ENCODE results near the gene PADI4. TPM values are rescaled to one million over a fixed set of nuclear protein-coding genes. Genes with fewer than 3 reads are reported as not detected.

Gene PADI4
- total and polyA plus RNA-seq, 2 donors (not counting 3 experiments of a cell fraction or from before 2014, with no cell fraction given), result not detected

DNA sequence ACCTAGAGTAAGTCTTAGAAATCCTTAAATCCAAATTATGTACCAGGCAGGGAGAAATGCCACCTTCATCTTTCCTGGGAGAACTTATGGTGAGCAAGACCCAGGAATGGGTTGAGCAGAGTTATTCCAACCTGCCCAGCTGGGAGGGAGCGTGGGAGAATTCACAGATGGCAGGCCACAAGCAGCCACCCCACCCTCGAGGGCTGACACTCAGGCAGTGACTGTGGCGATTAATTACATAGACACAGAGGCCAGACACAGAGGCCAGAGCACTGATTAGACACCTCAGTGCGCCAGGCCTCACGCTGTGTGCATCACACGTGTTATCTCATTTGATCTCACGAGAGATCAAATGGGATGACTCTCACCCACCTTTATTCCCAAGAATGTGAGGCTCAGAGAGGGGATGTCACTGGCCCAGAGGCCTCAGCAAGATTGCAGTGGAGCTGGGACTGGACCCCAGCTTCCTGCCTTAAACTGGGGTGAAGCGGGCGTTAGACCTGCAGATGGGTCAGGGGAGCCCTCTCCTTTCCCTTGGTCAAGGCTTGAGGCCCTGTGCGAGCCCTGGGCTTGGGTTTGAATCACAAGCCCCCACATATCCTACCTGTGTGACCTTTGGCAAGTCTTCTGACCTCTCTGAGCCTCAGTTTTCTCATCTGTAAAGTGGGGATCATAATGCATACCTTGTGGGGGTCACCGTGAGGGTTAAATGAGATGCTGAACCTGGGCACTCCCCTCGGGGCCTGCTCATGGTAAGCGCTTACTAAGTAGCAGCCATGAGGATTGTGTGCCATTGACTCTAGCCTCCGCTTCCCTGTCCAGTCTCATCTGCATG, 28.8 kb upstream of the PADI4 start:
- dilution Hi-C loops (cut with MboI; ENCODE audit: extremely low pct_ligation_motif_present, low sequenced_read_pairs) (no loop called here), intact Hi-C loops (cut with micrococcal nuclease) (no loop called here)
- Histone ChIP-seq H3K4me1 (ENCODE audit: control insufficient read depth, extremely low read depth, insufficient read depth, low read length) (no peaks in the 10 kb centered on the region), H3K36me3 (ENCODE audit: control insufficient read depth in 2 of 2, extremely low read depth in 1 of 2, insufficient read depth in 2 of 2, low read length in 2 of 2) (no peaks in the 10 kb centered on the region), H3K79me2 (ENCODE audit: control insufficient read depth, insufficient read depth, low read length) (no peaks in the 10 kb centered on the region), H2AFZ (ENCODE audit: low read depth, low read length) (no peak overlapping the region), H3K9me3 (replicated peaks; ENCODE audit: control insufficient read depth, insufficient read depth, low read length) (no peaks in the 10 kb centered on the region), H3K9ac (replicated peaks; ENCODE audit: extremely low read depth, insufficient read depth, low read length) (no peak overlapping the region), H3K9me1 (replicated peaks; ENCODE audit: control insufficient read depth, extremely low read depth, insufficient read depth, low read length) (no peaks in the 10 kb centered on the region), H3K4me2 (ENCODE audit: insufficient read depth, low read length) (no peak overlapping the region), H3K4me3 (replicated peaks in 1 of 3; ENCODE audit: insufficient read depth in 1 of 3, low read depth in 1 of 3, low read length in 3 of 3) (no peak overlapping the region), H3K27me3 (ENCODE audit: control insufficient read depth in 2 of 2, insufficient read depth in 2 of 2, low read length in 2 of 2) (no peaks in the 10 kb centered on the region), H3K27ac (ENCODE audit: insufficient read depth, low read depth, low read length) (no peak overlapping the region), H4K20me1 (replicated peaks; ENCODE audit: control insufficient read depth, extremely low read depth, insufficient read depth, low read length) (no peaks in the 10 kb centered on the region)
- no peak for TF ChIP-seq POLR2A (IDR thresholded peaks at IDR 0.05; ENCODE audit: low read depth, low read length)
- TF ChIP-seq, protein P1, sequence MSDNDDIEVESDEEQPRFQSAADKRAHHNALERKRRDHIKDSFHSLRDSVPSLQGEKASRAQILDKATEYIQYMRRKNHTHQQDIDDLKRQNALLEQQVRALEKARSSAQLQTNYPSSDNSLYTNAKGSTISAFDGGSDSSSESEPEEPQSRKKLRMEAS (IDR thresholded peaks at IDR 0.05; ENCODE audit: insufficient read depth, insufficient read length), result no peak
- no peak for TF ChIP-seq POLR2AphosphoS5 (IDR thresholded peaks at IDR 0.05; ENCODE audit: insufficient read depth, low read depth, low read length)
- no peak for TF ChIP-seq FOS (IDR thresholded peaks at IDR 0.05; ENCODE audit: borderline replicate concordance, insufficient read depth, low read length)
- no peak for TF ChIP-seq GATA2 (IDR thresholded peaks at IDR 0.05; ENCODE audit: insufficient read depth, insufficient read length, low read depth, low read length)
- TF ChIP-seq, protein P2, sequence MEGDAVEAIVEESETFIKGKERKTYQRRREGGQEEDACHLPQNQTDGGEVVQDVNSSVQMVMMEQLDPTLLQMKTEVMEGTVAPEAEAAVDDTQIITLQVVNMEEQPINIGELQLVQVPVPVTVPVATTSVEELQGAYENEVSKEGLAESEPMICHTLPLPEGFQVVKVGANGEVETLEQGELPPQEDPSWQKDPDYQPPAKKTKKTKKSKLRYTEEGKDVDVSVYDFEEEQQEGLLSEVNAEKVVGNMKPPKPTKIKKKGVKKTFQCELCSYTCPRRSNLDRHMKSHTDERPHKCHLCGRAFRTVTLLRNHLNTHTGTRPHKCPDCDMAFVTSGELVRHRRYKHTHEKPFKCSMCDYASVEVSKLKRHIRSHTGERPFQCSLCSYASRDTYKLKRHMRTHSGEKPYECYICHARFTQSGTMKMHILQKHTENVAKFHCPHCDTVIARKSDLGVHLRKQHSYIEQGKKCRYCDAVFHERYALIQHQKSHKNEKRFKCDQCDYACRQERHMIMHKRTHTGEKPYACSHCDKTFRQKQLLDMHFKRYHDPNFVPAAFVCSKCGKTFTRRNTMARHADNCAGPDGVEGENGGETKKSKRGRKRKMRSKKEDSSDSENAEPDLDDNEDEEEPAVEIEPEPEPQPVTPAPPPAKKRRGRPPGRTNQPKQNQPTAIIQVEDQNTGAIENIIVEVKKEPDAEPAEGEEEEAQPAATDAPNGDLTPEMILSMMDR (IDR thresholded peaks at IDR 0.05; ENCODE audit: extremely low read depth in 1 of 2, insufficient read depth in 1 of 2, low read depth in 1 of 2, low read length in 2 of 2), result no peak
- no peak for TF ChIP-seq EZH2 (IDR thresholded peaks at IDR 0.05; ENCODE audit: borderline replicate concordance, low read depth, low read length, severe bottlenecking)
- TF ChIP-seq JUN (IDR thresholded peaks at IDR 0.05; ENCODE audit: borderline replicate concordance, insufficient read depth, insufficient read length, low read depth), result no peak
- no peak for TF ChIP-seq MYC (IDR thresholded peaks at IDR 0.05; ENCODE audit: low read depth, low read length)
- CTCF ChIA-PET, result interaction anchor here (0.6 to 1.8 kb wide), 2 partner anchors 153 to 1746 kb away, joined by 3 to 4 read pairs; no protein-coding TSS in a partner anchor
- POLR2A ChIA-PET, result no interaction called here
- FAIRE-seq, result no peak
- BruUV-seq (replicated peaks), result no TSS peak
- DNase-seq (ENCODE audit: low read depth, low spot score), result no peak
